Cardiac muscle cell (in vitro differentiated cells and primary cell): ENCODE results near the gene RUNX3. TPM values are rescaled to one million over a fixed set of nuclear protein-coding genes. Genes with fewer than 3 reads are reported as not detected.

ENCODE experiments used
- DNase-seq, 2 donors: peaks; one replicate each; pipeline versions ENCODE4 v3.0.0 to v3.0.0-alpha.2; 2010 to 2017; ENCODE audit warnings: low read depth in 1 of 2, low spot score in 1 of 2
- H3K27ac ChIP-seq: fragments of 200-600 bp; sonication (generic); 2 replicates; pipeline ENCODE4 v1.5.1; 2016
- H3K27me3 ChIP-seq: fragments of 200-600 bp; sonication (generic); 2 replicates; pipeline ENCODE4 v1.6.0; 2016; ENCODE audit warnings: control low read depth
- H3K36me3 ChIP-seq: fragments of 200-600 bp; sonication (generic); 2 replicates; pipeline ENCODE4 v1.5.1; 2016; ENCODE audit warnings: control low read depth
- H3K4me1 ChIP-seq: fragments of 200-600 bp; sonication (generic); 2 replicates; pipeline ENCODE4 v1.8.1; 2017; ENCODE audit warnings: low read depth, mild to moderate bottlenecking, mixed run types
- H3K4me3 ChIP-seq: fragments of 200-600 bp; sonication (generic); 2 replicates; pipeline ENCODE4 v1.5.1; 2016; ENCODE audit warnings: mild to moderate bottlenecking
- H3K9me3 ChIP-seq: fragments of 200-600 bp; sonication (generic); 2 replicates; pipeline ENCODE4 v1.5.1; 2017; ENCODE audit warnings: low read depth, mild to moderate bottlenecking, control low read depth
- CTCF ChIP-seq: IDR thresholded peaks from 2 replicates; pipeline ENCODE4 v1.5.1; 2012; ENCODE audit warnings: low read depth, mild to moderate bottlenecking, low read length
- polyA plus RNA-seq: library from polyadenylated mRNA; unstranded; fragments of >200 nt; fragmentation: Nextera tagmentation; extraction: Ambion mirVana; gene quantifications from 2 replicates; pipeline ENCODE4 v1.2.1, GENCODE V29; 2016
- total RNA-seq: library from RNA; depleted of rRNA; stranded (reverse); fragments of >200 nt; gene quantifications from 2 replicates; pipeline ENCODE4 v1.2.3, GENCODE V29; 2016

RUNX3 gene
- total and polyA plus RNA-seq, 2 experiments from 2014 or later = not detected

- Histone ChIP-seq H3K27ac (no peak overlapping the region), H3K36me3 (no peaks in the 10 kb centered on the region), H3K4me3 (no peak overlapping the region), H3K9me3 (no peaks in the 10 kb centered on the region), H3K27me3 (no peaks in the 10 kb centered on the region), H3K4me1 (no peaks in the 10 kb centered on the region)
- TF ChIP-seq CTCF = no peak
- no peak for DNase-seq
These were observed 72.5 kb downstream of the RUNX3 start for GRCh38 chr1:24857507-24858133.

GRCh38 chr1:24856787-24857506, 73.1 kb downstream of the RUNX3 start:
- Histone ChIP-seq H3K27me3 (no peaks in the 10 kb centered on the region), H3K4me1 (no peaks in the 10 kb centered on the region), H3K9me3 (no peaks in the 10 kb centered on the region), H3K4me3 (no peak overlapping the region), H3K36me3 (no peaks in the 10 kb centered on the region), H3K27ac (no peak overlapping the region)
- no peak for TF ChIP-seq CTCF
- DNase-seq = no peak

- Histone ChIP-seq H3K27me3 (no peaks in the 10 kb centered on the region), H3K4me3 (no peak overlapping the region), H3K27ac (no peak overlapping the region), H3K36me3 (no peaks in the 10 kb centered on the region), H3K9me3 (no peaks in the 10 kb centered on the region), H3K4me1 (no peaks in the 10 kb centered on the region)
- TF ChIP-seq CTCF = no peak
- no peak for DNase-seq
These were observed 74.6 kb downstream of the RUNX3 start for GRCh38 chr1:24855474-24855873.

- no peaks in the 10 kb centered on the region for H3K36me3 ChIP-seq
- H3K27ac ChIP-seq = no peak overlapping the region
- H3K27me3 ChIP-seq = no peaks in the 10 kb centered on the region
- H3K4me3 ChIP-seq = no peak overlapping the region
- no peaks in the 10 kb centered on the region for H3K9me3 ChIP-seq
- DNase-seq = no peak
- TF ChIP-seq CTCF = no peak
- H3K4me1 ChIP-seq = peaks cover 4% of the 10 kb centered on the region
These were observed 76.4 kb downstream of the RUNX3 start for GRCh38 chr1:24853649-24854048.

- no peaks in the 10 kb centered on the region for H3K27me3 ChIP-seq
- TF ChIP-seq CTCF = no peak
- no peak overlapping the region for H3K27ac ChIP-seq
- peaks cover 4% of the 10 kb centered on the region for H3K4me1 ChIP-seq
- no peaks in the 10 kb centered on the region for H3K9me3 ChIP-seq
- DNase-seq = peak in 1 of 2 donors; percentile 47
- H3K4me3 ChIP-seq = no peak overlapping the region
- no peaks in the 10 kb centered on the region for H3K36me3 ChIP-seq
These were observed 79.7 kb downstream of the RUNX3 start for GRCh38 chr1:24850328-24850920.
